HK-2 (cell line): ENCODE data around the gene SF3A1.
"Not testable (repeated sequence)": the region's sequence is repeated elsewhere in the genome, so short reads cannot be mapped to it uniquely, and the experiment has no call there.

ENCODE experiments used
- DNase-seq: peaks from one replicate; pipeline ENCODE4 v3.0.0-alpha.2; 2018; ENCODE audit not compliant: unreplicated experiment

SF3A1 gene

GRCh38 chr22:30356449-30357235 lies at the start of gene SF3A1, which contains the start of gene CCDC157:
Gene SF3A1 (minus strand): TSS chr22:30356894. CDS start chr22:30356792, 102 bp downstream.
Gene CCDC157 (plus strand): TSS chr22:30357007. CDS start chr22:30366001, 8,994 bp downstream.
- DNase-seq, result peak; percentile 81

GRCh38 chr22:30406400-30406799 lies 49.7 kb upstream of the SF3A1 start:
- DNase-seq, result no peak

GRCh38 chr22:30405731-30406130 lies 49.0 kb upstream of the SF3A1 start:
- no peak for DNase-seq

GRCh38 chr22:30404307-30404706 lies 47.6 kb upstream of the SF3A1 start:
- no peak for DNase-seq

- DNase-seq, result not testable (repeated sequence)
Observed at GRCh38 chr22:30402766-30403104, 46.0 kb upstream of the SF3A1 start.

- no peak for DNase-seq
Observed at GRCh38 chr22:30402028-30402765, 45.5 kb upstream of the SF3A1 start.

GRCh38 chr22:30401024-30401423 lies 44.3 kb upstream of the SF3A1 start:
- DNase-seq, result not testable (repeated sequence)

- no peak for DNase-seq
Observed at GRCh38 chr22:30400159-30400558, 43.5 kb upstream of the SF3A1 start.

GRCh38 chr22:30399718-30400117 lies 43.0 kb upstream of the SF3A1 start:
- no peak for DNase-seq

- DNase-seq, result no peak
Observed at GRCh38 chr22:30398685-30399680, 42.3 kb upstream of the SF3A1 start.

GRCh38 chr22:30397656-30398635 lies 41.3 kb upstream of the SF3A1 start:
- DNase-seq, result no peak

GRCh38 chr22:30396871-30397655 lies 40.4 kb upstream of the SF3A1 start, which contains the start of gene SEC14L2:
Gene SEC14L2 (plus strand): TSS chr22:30397018. CDS start chr22:30397117, 99 bp downstream.
- peak; percentile 65 for DNase-seq

- no peak for DNase-seq
Observed at GRCh38 chr22:30393885-30394284, 37.2 kb upstream of the SF3A1 start.

- no peak for DNase-seq
Observed at GRCh38 chr22:30393322-30393680, 36.6 kb upstream of the SF3A1 start.

- no peak for DNase-seq
Observed at GRCh38 chr22:30392661-30393321, 36.1 kb upstream of the SF3A1 start.

GRCh38 chr22:30390974-30391691 lies 34.4 kb upstream of the SF3A1 start:
- peak; percentile 67 for DNase-seq

- DNase-seq, result peak; percentile 79
Observed at GRCh38 chr22:30386960-30387827, 30.5 kb upstream of the SF3A1 start, which contains the start of gene RNF215. Gene RNF215 (minus strand): TSS chr22:30387411. CDS start chr22:30387313, 98 bp downstream.
